ENCODE results near the gene PRDM16.

DNA sequence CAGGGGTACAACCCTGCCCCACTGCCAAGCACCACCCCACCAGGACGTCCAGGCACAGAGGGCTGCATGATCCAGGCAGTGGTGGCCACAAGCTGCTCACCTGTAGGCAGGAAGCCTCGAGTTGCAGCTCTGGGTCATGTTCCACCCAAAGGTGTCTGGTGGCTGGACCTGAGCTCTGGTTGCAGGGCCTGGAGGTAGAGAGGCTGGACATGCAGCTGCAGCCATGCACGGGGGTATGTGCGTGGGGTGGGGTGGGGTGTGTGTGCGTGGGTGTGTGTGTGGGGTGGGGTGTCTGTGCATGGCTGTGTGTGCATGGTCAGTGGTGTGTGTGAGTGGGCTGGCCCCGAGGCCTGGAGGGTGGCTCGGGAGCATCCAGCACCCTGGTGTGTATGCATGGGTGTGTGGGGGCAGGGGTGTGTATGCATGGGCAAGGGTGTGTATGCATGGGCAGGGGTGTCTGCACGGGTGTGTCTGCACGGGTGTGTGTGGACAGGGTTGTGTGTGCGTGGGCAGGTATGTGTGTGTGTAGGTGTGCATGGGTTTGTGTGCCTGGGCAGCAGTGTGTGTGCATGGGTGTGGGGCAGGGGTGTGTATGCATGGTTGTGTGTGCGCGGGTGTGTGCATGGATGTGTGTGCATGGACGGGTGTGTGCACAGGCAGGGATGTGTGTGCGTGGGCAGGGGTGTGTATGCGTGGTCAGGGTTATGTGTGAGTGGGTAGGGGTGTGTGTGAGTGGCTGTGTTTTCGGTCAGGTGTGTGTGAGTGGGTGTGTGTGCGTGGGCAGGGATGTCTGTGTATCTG lies 401.0 kb downstream of the PRDM16 start:
- TF ChIP-seq CTCF (IDR thresholded peaks at IDR 0.05) (no peak), ARID4B (CRISPR knock-in tag; IDR thresholded peaks at IDR 0.05; ENCODE audit: borderline replicate concordance) (no peak), MAX (CRISPR knock-in tag; IDR thresholded peaks at IDR 0.05) (no peak), NR3C1 (CRISPR knock-in tag; conservative IDR thresholded peaks at IDR 0.05; ENCODE audit: low read depth) (no peak)
- TF ChIP-seq, protein P1, sequence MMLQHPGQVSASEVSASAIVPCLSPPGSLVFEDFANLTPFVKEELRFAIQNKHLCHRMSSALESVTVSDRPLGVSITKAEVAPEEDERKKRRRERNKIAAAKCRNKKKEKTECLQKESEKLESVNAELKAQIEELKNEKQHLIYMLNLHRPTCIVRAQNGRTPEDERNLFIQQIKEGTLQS (CRISPR knock-in tag; conservative IDR thresholded peaks at IDR 0.05) = no peak
- TF ChIP-seq, protein P2, sequence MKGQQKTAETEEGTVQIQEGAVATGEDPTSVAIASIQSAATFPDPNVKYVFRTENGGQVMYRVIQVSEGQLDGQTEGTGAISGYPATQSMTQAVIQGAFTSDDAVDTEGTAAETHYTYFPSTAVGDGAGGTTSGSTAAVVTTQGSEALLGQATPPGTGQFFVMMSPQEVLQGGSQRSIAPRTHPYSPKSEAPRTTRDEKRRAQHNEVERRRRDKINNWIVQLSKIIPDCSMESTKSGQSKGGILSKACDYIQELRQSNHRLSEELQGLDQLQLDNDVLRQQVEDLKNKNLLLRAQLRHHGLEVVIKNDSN (CRISPR knock-in tag; IDR thresholded peaks at IDR 0.05) = no peak
